Measurements from ENCODE around the gene KDM3B. TPM values are rescaled to one million over a fixed set of nuclear protein-coding genes. Genes with fewer than 3 reads are reported as not detected.

Gene KDM3B
- total RNA-seq, 1 donor from 2014 or later, result 36.9 TPM

DNA sequence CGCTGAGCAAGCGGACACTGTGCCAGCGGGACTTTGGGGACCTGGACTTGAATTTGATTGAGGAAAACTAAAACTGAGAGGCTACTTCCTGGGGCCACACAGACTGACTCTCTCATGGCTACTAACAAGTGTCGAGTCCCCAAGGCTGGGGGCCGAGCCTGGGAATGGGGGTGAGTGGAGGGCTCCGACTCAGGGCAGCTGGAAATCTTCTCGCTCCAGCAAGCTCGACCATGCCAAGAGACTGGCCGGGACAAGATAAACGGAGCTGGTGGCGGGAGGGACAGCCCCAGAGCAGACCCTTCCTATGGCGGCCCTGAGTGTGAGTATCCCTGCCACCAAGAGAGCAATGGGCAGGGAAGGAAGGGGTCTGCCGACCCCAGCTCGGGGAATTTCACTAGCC lies 5.6 kb upstream of the KDM3B start:
- no peak for DNase-seq
- intact Hi-C loops (cut with DNase I), result no loop called here
- ATAC-seq (ENCODE audit: poor library complexity), result no peak

DNA sequence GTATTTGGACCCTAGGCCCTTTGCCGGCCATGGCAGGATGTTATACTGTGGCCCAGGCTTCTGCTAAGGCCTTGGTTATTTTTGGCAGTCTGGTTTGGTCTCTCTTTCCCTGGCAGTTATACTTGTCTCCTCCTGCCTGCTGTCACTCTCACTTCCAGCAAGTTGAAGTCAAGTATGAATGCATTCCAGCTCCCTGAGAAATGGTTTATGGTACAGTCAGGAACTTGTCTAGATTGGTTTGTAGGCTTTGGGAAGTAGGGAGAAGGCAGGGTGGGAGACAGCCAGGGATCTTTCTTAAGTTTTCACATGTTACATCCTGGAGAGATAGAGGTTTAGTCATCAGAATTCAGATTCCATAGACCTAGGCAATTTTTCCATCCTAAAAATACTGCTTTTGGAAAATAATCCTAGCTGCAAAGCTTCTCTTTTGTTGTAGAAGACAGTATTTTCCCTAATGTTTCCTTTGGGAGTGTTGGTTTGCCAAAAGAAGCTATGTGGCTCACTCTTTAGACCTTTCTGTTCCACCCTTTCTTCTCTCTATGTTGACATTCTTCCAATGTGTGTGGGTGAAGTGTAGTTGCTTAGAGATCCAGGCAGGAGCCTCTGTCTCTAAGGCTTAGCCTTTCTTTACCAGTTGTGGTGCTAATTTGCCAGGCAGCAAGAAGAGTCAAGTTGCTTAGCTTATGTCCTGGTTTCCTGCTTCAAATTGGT lies 2.5 kb upstream of the KDM3B start:
- DNase-seq (no peak), ATAC-seq (ENCODE audit: poor library complexity) (peak; percentile 46)
- intact Hi-C loops (cut with DNase I), result no loop called here

DNA sequence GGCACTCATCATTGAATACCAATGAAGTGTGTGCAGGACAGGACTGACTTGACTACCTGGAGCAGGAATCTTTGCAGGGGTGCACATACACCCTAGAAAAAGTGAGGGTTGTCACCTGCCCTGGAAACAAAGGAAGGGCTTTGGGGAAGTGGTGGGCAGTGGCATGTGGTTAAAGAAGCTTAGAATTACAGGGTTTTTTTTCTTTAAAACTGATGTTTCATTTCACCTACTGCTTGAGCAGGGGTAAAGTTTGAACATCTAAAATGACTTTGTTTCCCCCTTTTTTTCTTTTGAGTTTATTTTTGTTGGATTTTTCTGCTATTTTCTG lies 2.0 kb upstream of the KDM3B start:
- intact Hi-C loops (cut with DNase I), result no loop called here
- DNase-seq, result no peak
- no peak for ATAC-seq (ENCODE audit: poor library complexity)

DNA sequence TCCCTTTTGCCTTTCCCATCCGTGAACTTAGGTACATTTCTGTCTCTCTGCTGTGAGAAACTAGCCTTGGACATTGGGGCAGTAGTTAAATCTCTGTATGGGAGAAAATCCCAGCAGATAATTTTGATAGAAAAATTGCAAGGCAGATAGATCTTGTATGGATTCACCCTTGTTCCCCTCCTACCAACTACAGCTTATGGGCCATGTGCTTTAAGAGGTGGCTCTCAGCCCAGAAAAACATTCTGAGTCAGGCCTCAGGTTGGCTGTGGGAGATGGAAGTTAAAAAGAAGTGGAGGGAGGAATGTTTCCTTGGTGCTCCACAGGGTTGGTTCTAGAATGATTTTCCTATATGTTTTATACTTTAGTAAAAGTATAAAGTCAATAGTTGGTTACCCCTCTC lies 1.4 kb upstream of the KDM3B start:
- DNase-seq (no peak), ATAC-seq (ENCODE audit: poor library complexity) (no peak)
- intact Hi-C loops (cut with DNase I), result no loop called here

DNA sequence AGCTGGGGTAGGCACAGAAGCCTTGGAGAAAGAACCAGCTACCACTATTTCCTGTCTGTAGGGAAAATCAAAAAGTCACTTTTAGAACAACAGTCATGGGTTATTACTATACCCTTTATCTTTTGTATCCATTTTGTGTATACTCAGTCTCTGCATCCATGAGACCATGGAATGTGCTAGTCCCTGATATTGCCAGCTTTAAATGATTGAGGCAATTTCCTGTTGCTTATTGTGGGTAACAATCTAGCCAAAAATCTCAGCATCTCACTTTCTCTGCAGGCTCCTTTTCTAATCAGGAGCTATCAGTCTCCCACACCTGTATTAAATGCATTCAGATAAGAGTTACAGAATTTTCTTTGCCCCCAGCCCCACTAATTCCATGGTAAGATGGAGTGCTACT lies 968 bp upstream of the KDM3B start:
- intact Hi-C loops (cut with DNase I), result no loop called here
- ATAC-seq (ENCODE audit: poor library complexity) (no peak), DNase-seq (no peak)

DNA sequence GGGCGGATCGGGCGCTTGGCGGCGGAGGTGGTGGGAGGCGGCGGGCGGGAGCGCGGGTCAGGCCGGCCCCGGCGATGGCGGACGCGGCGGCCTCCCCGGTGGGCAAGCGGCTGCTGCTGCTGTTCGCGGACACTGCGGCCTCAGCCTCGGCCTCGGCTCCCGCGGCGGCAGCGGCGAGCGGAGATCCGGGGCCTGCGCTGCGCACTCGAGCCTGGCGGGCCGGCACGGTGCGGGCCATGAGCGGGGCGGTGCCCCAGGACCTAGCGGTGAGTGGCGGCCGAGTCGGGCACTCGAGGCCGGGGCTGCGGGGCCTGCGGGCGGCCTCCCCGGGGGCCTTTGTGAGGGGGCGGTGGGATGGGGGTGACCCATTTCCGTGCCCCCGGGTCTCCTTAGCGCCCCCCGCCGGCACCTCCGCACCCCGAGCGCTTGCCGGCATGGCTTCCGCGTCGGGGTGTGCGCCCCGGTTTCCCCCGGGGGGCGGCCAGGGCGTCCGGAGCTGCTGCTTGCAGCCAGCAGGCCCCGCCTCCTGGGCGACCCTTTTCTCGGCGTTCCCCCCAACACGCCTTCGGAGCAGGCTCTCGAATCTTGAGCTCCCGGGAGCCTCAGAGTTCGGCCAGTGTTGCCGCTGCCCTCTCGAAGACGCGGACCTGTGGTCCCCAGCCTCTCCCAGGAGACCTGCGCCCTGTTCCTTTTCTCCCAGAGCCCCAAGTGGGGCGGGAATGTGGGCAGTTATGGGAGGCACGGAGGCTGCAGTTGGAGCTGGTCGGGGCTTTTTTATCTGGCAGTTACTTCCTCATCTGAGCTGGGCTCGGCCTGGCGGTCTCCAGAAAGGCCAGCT lies 456 bp downstream of the KDM3B start:
- ATAC-seq (ENCODE audit: poor library complexity) (peak; percentile 52), DNase-seq (peak; percentile 79)
- intact Hi-C loops (cut with DNase I), result no loop called here

DNA sequence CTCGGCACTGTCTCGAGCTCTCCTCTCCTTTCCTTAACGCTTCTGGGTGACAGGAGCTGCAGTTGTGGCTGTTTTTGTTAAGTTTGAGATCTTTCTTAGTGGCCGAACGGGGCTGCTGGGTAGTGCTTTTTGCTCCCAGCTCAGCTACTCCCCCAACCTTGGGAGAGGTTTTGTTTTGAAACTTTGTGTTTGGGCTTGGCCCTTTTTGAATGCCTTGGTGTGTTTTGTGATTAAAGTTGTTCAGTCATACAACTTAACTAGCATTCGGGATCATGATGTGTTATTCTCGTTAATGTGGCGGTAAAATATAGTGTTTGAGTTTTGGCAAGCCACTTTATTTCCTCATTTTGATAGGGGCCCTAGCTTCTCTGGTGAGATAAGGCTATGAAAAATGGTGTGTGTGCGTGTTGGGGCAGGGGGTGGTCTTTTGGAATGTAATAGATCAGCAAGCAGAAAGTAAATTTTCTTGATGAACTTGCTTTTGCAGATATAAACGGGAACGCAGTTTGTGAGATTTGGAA lies 1.1 kb downstream of the KDM3B start:
- intact Hi-C loops (cut with DNase I), result no loop called here
- no peak for DNase-seq
- peak; percentile 1 for ATAC-seq (ENCODE audit: poor library complexity)

DNA sequence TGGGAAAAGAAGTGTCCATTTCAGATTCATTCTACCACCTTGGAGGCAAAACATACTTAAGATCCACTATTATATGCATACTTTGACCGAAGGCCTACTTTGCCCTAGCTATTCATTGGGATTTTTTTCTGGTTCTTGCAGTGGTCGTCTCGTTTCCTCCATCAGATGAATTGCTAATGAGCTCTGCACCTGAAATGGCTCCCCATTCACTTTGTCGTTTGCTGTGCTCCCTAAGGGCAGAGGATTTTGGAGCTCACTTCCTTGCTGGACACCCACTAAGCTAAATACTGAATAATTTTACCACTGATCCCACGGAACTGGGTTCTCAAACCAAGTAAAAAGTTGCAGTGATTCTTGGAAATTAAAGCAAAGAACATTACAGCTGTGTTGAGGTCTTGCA lies 1.9 kb downstream of the KDM3B start:
- DNase-seq (no peak), ATAC-seq (ENCODE audit: poor library complexity) (no peak)
- intact Hi-C loops (cut with DNase I), result no loop called here

DNA sequence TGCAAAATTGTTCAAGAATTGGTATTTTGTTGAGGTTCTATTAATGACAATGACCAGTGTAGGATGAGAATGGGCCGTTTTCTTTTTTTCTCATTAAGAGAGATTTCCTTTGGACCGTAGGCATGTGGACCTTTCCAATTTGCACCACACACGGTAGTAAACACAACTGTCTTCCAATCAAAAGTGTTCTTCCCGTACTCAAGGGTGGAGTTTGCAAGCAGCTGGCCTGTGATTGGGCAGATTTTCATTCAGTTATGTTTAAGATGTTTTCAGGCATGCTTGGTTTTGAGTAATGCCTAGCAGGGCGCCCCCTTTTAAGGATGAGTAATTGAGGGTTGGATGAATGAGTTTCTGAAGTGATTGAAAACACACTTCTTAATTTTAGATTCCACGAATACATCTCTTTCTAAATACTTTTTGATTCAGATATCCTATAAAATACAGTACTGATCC lies 2.5 kb downstream of the KDM3B start:
- DNase-seq, result no peak
- ATAC-seq (ENCODE audit: poor library complexity), result peak; percentile 29
- intact Hi-C loops (cut with DNase I), result no loop called here

DNA sequence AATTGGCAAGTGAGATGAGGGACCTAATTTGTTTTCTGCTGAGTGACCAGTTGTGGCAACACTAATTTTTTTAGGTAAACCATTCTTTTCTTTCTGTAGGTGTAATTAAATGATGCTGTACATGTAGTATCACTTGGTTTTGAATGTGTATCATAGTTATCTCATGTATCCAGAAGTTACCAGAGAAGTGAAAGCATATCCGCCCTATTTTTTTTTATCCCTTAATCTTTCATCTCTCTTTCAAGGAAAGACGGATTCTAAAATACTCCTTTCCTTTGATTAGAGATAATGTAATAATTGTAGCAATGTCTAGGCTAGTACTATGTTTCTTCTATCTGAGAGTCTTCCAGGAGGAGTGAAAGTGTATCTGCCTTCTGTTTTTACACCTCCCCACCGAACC lies 7.1 kb downstream of the KDM3B start:
- no peak for DNase-seq
- intact Hi-C loops (cut with DNase I), result no loop called here
- no peak for ATAC-seq (ENCODE audit: poor library complexity)

DNA sequence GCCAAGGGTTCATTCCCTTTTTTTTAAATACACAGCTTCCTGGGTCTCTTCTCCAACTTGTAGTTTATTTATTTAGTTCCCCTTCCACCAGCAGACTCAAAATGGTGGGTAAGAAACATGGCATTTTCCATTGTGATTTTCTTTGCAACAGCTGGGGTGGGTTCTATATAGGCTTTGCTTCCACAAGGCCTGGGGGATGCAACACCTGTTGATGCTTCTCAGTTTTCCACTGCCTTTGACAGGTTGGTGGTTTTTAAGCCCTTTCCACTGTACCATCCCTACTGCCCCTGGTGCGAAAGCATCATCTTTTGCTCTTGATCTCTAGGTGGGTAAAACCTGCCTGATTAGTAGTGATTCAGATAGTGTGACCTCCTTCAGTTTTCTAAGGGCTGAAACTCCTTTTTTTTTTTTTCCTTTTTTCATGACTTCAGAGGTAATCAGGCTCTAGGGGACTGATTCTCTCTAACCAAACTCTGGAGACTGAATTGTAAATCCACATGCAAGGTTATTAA lies 8.5 kb downstream of the KDM3B start:
- intact Hi-C loops (cut with DNase I), result no loop called here
- DNase-seq (no peak), ATAC-seq (ENCODE audit: poor library complexity) (no peak)

DNA sequence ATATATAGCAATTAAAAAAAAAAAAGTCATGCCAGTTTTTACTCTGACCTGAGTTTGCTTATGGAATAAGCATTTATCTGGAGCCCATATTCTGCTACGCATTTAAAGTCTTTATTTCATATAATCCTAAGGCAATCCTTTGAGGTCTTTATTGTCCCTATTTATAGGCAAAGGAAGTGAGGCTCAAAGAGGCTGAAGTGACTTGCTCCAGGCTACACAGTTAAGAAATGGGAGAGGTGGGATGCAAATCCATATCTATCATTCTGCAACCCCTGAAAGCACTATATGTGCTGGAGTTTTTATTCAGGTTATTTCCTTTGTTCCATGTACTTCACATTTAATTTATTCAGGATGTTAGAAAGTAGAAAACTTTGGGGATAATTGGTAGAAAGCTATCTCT lies 12.1 kb downstream of the KDM3B start:
- intact Hi-C loops (cut with DNase I), result no loop called here
- no peak for ATAC-seq (ENCODE audit: poor library complexity)
- no peak for DNase-seq

DNA sequence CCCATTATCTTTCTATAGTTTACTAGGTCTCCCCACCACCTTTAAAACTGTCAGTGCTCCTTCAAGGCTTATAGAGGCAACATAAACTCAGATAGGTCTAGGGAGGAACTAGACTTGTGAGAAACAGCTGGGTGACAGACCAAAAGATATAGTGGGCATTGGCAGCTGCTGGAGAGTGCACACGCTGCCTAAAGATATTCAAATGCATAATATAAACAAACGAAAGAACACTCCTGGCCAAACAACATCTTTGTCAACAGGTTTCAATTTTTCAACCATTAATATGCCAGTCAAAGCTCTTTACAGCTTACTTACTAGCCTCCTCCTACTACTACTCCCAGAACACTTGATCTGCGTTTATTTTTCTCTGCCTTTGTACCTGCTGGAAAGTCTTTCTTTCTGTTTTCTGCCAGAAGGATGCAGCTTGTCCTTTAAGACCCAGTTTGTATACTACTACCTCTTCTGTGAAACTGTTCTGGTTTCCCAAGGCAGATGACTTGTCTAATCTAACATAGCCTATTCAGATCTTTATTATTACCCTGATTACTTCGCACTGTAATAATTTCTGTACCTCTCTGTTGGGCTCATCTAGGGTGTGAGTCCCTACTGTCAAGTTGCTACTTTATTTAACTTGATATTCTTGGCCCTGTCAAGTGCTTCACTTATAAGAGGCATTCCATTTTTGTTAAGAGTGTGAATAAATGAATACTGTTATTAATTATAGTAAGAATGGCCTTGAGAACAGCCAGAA lies 14.3 kb downstream of the KDM3B start:
- ATAC-seq (ENCODE audit: poor library complexity) (peak; percentile 46), DNase-seq (no peak)
- intact Hi-C loops (cut with DNase I), result no loop called here

DNA sequence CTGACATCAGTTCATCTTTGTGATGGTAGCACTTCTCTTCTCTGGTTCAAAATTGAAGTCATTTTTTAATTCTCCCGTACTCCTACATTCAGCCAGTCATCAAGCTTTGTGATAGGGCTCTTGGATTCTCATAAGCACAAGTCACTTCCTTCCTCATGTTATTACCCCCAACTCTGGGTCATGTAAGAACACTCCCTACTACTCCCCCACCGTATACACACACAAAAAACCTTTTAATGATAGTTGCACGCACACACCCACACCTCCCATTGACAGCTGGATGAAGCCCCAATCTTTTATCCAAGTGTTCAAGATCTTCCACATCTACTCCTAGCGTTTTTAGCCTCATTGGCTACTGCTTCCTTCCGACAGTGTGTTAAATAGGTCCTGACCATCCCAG lies 16.8 kb downstream of the KDM3B start:
- ATAC-seq (ENCODE audit: poor library complexity), result peak; percentile 32
- DNase-seq, result no peak
- intact Hi-C loops (cut with DNase I), result no loop called here

DNA sequence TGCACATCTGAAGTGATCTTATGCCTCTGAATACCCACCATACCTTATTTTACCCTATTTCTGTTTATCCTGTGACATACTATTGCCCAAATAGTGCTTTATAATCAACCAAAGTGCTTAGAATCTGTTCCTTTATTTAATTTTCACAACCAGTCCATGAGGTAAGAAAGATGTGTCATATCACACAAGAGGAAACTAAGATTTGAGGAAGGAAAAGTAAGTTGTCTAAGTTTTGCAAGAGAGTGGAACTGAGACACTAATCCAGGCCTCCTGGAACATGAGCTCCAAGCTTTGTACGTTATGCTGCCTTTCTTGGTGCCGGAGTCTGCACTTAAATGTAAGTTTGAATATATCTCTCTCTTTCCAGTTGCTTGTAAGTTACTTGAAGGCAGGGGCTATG lies 17.2 kb downstream of the KDM3B start:
- peak; percentile 51 for ATAC-seq (ENCODE audit: poor library complexity)

DNA sequence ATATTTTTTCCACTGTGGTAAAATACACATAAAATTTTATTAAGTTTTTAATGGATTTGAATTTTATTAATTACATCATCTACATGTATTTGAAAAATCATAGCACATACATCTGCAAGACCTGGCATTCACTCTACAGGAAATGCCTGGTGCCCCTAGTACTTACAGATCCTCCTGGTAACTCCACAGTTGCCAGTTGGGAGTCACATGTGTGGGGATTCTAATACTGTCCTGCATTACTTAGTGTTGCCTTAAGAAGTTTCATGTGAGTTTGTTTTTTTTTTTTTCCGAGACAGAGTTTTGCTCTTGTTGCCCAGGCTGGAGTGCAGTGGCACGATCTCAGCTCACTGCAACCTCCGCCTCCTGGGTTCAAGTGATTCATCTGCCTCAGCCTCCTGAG lies 18.1 kb downstream of the KDM3B start:
- no peak for DNase-seq
- ATAC-seq (ENCODE audit: poor library complexity), result peak; percentile 38
- intact Hi-C loops (cut with DNase I), result no loop called here

More for the DNA sequence above, 17.2 kb downstream of the KDM3B start:
- DNase-seq, result no peak
- intact Hi-C loops (cut with DNase I), result no loop called here

DNA sequence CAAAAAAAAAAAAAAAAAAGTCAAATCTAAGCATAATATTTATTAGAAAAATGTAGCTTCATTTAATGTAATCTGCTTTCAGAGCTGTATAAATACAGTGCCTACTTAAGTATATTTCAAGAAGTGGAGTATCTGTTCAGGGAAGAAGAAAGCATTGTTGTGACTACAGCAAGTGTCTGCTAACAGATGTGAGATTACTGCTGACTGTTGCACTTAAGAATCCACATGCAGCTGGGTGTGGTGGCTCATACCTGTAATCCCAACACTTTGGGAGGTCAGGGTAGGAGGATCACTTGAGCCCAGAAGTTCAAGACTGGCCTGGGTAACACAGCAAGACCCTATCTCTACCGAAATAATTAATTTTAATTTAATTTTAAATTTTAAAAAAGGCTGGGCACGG lies 19.0 kb downstream of the KDM3B start:
- no peak for DNase-seq
- no peak for ATAC-seq (ENCODE audit: poor library complexity)
- intact Hi-C loops (cut with DNase I), result no loop called here

DNA sequence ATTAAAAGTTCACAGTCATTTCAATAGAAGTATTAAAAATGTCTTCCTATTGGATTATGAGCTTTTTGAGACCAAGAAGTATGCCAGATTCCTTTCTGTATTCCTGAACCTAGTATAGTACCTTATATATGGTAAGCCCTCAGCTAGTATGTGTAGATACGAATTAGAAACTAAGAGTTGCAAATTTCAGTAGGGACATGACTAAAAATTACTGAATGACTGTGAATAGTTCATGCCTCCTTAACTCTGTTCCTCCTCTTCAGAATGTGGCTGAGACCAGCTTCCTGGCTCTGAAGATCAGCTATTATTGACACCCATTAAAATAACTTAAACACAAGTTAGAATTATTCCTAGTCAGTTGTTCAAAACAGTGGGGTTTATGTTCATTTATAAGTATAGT lies 19.7 kb downstream of the KDM3B start:
- intact Hi-C loops (cut with DNase I), result no loop called here
- ATAC-seq (ENCODE audit: poor library complexity), result no peak

DNA sequence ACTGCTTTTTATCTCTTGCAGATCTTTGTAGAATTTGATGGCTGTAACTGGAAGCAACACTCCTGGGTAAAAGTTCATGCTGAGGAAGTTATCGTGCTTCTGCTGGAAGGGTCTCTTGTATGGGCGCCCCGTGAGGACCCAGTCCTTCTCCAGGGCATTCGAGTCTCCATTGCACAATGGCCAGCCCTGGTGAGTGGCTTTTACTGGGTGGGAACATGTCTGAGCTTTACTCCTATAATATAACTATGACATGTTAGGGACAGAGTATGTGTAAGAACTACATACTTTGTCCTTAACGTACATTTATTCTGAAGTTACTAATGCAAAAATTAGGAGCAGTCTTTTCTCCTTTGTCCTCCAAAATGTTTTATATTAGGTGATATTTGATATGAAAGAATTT lies 20.2 kb downstream of the KDM3B start:
- ATAC-seq (ENCODE audit: poor library complexity), result no peak
- intact Hi-C loops (cut with DNase I), result no loop called here
- no peak for DNase-seq

More for the DNA sequence above, 19.7 kb downstream of the KDM3B start:
- DNase-seq, result no peak

Data from Right ventricle myocardium superior (tissue), 1 donor.